Mesodermal cell (in vitro differentiated cells): ENCODE measurements around the gene TECTA. TPM values are rescaled to one million over a fixed set of nuclear protein-coding genes. Genes with fewer than 3 reads are reported as not detected.

Experiments
- H3K27ac ChIP-seq: 2 replicates; pipeline ENCODE4 v1.7.0; 2013; ENCODE audit warnings: mild to moderate bottlenecking, low read depth, low read length, moderate library complexity; ENCODE audit not compliant: severe bottlenecking
- H3K36me3 ChIP-seq: 2 replicates; pipeline ENCODE4 v1.7.1; 2013; ENCODE audit warnings: mild to moderate bottlenecking, low read length, moderate library complexity; ENCODE audit not compliant: control insufficient read depth, insufficient read depth
- H3K4me1 ChIP-seq: one replicate; pipeline ENCODE4 v1.7.1; 2013; ENCODE audit warnings: mild to moderate bottlenecking, low read length; ENCODE audit not compliant: insufficient read depth, control insufficient read depth, poor library complexity, severe bottlenecking
- H3K4me3 ChIP-seq: 2 replicates; pipeline ENCODE4 v1.7.0; 2013; ENCODE audit warnings: low read length, control low read depth, mild to moderate bottlenecking; ENCODE audit not compliant: insufficient read depth, poor library complexity, severe bottlenecking; ENCODE audit errors: extremely low read depth
- H3K9me3 ChIP-seq: 2 replicates; pipeline ENCODE4 v1.7.1; 2013; ENCODE audit warnings: mild to moderate bottlenecking, low read length, moderate library complexity; ENCODE audit not compliant: control insufficient read depth
- WGBS, 2 experiments: methylation state at CpG; one replicate each; pipeline ENCODE4 v1.1.5; 2013; ENCODE audit warnings: missing lambda C conversion rate in 2 of 2; ENCODE audit not compliant: insufficient coverage in 2 of 2; 5-methylcytosine and 5-hydroxymethylcytosine counted together
- polyA plus RNA-seq, 2 experiments: library from polyadenylated mRNA; stranded (reverse); fragments of 50-300 nt; gene quantifications; one replicate each; pipeline ENCODE4 v1.2.3, GENCODE V29; 2013

Gene TECTA, protein sequence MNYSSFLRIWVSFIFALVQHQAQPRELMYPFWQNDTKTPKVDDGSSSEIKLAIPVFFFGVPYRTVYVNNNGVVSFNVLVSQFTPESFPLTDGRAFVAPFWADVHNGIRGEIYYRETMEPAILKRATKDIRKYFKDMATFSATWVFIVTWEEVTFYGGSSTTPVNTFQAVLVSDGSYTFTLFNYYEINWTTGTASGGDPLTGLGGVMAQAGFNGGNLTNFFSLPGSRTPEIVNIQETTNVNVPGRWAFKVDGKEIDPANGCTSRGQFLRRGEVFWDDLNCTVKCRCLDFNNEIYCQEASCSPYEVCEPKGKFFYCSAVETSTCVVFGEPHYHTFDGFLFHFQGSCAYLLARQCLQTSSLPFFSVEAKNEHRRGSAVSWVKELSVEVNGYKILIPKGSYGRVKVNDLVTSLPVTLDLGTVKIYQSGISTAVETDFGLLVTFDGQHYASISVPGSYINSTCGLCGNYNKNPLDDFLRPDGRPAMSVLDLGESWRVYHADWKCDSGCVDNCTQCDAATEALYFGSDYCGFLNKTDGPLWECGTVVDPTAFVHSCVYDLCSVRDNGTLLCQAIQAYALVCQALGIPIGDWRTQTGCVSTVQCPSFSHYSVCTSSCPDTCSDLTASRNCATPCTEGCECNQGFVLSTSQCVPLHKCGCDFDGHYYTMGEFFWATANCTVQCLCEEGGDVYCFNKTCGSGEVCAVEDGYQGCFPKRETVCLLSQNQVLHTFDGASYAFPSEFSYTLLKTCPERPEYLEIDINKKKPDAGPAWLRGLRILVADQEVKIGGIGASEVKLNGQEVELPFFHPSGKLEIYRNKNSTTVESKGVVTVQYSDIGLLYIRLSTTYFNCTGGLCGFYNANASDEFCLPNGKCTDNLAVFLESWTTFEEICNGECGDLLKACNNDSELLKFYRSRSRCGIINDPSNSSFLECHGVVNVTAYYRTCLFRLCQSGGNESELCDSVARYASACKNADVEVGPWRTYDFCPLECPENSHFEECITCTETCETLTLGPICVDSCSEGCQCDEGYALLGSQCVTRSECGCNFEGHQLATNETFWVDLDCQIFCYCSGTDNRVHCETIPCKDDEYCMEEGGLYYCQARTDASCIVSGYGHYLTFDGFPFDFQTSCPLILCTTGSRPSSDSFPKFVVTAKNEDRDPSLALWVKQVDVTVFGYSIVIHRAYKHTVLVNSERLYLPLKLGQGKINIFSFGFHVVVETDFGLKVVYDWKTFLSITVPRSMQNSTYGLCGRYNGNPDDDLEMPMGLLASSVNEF (N-terminal part only)
- polyA plus RNA-seq (2013, experiment 1 of 2) = 1.1 TPM
- 0.56 TPM for polyA plus RNA-seq (2013, experiment 2 of 2)

DNA sequence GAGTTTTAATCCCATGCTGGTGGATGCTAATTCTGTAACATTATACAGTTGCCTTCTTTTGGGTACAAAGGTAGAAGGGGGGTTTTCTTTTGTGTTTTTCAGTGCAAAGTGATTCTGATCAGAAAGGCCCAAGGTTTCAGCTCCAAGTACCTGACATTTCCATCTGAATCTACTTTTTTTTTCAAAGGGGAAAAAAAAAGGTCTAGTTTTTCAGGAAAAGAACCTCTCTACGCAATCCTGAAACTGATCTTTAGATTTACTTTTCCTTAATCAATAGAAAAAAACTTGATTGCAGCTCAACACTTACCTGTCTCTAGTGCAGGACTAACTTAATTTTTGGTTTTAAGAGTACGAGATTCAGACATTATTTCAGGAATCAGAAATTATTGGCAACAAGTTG lies at the start of gene TECTA:
TECTA (plus strand) TSS at position 301 of the 400 bp plus-strand sequence. CDS start 1,423 bp downstream, outside the sequence.
- H3K4me3 ChIP-seq = no peak within 1 kb of the TSS
- no peak within 1 kb of the TSS for H3K27ac ChIP-seq
- H3K36me3 ChIP-seq = no peaks in the 10 kb centered on the region
- 100% methylated on average over 1 of the region's 2 CpGs; no CpG with 5 or more reads in 1 of the 2 experiments for WGBS, 2 experiments
- H3K4me1 ChIP-seq = no peaks in the 10 kb centered on the region
- H3K9me3 ChIP-seq = no peaks in the 10 kb centered on the region

DNA sequence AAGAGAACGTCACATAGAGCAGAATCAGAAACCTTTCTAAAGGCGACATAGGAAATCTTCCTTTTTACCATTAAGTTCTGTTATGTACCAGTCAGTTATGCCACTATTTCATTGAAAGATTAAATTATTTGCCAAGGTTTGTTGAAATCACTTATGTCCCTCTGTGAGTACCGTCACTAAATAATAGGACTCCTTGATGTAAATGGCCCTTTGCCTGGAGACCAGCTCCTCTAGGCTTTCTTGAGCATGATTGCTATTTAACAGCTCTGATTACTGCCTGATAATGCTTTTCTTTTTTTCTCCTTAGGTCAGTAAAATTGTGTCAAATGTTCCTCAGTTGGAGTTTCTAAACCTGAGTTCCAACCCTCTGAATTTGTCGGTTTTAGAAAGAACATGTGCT lies 47.8 kb upstream of the TECTA start:
- H3K9me3 ChIP-seq = no peaks in the 10 kb centered on the region
- peaks cover 39% of the 10 kb centered on the region for H3K36me3 ChIP-seq
- WGBS, 2 experiments = 93 to 100% methylated on average over 2 of the region's 4 CpGs
- H3K4me1 ChIP-seq = no peaks in the 10 kb centered on the region
- H3K27ac ChIP-seq = no peak overlapping the region
- no peak overlapping the region for H3K4me3 ChIP-seq

DNA sequence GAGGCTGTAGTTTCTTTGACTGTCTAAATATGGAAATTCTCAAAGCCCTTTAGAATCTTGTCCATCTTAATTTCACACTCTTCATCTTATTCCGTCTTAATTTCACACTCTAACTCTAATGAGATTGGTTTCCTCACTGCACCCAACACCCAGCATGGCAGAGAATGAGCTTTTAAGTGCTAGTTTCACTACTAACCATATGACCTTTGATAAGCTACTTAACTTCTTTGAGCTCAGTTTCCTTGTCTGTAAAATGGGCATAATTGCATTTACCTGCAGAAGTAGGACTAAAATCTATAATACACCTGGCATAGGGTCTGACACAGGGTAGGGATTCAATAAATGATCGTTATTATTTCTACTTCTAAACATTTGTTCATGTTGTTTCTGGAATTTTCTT lies 46.8 kb upstream of the TECTA start:
- Histone ChIP-seq H3K4me1 (no peaks in the 10 kb centered on the region), H3K36me3 (peaks cover 41% of the 10 kb centered on the region), H3K4me3 (no peak overlapping the region), H3K9me3 (no peaks in the 10 kb centered on the region), H3K27ac (no peak overlapping the region)
- WGBS, 2 experiments = 91 to 100% methylated on average over 1 of the region's 2 CpGs

DNA sequence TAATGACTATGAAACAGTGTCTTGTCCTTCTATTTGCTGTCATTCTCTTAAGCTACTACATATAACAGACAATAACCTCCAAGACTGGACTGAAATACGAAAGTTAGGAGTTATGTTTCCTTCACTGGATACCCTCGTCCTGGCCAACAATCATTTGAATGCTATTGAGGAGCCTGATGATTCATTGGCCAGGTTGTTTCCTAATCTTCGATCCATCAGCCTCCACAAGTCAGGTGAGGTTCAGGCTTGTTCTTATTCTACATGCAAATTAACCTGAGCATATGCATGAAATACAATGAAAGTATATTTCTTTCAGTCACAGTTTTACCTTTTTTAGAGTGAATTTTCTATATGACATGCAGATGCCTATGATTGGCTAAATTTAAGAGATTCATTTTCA lies 46.0 kb upstream of the TECTA start:
- no peak overlapping the region for H3K27ac ChIP-seq
- H3K4me1 ChIP-seq = no peaks in the 10 kb centered on the region
- H3K9me3 ChIP-seq = no peaks in the 10 kb centered on the region
- 82 to 87% methylated on average over 2 of the region's 3 CpGs for WGBS, 2 experiments
- H3K36me3 ChIP-seq = peaks cover 47% of the 10 kb centered on the region
- H3K4me3 ChIP-seq = no peak overlapping the region

DNA sequence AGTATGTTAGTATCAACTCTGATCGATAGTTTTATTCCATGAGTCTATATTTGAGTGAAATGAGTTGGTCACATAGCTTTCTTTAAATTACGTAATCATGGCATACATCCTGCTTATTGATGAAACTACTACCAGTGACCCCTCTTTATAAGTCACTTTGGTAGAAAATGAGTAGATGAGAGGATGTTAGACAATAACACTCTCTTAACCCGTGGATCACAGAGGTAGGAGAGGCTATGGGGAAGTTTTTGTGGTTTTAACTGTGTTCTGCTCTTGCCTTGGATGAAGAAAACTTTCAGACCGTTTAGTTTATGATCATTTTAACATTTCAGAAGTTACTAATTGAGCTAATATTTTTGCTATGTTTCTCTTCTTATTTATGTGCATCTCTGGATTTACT lies 43.1 kb upstream of the TECTA start:
- H3K9me3 ChIP-seq = no peaks in the 10 kb centered on the region
- no peak overlapping the region for H3K27ac ChIP-seq
- H3K36me3 ChIP-seq = peaks cover 59% of the 10 kb centered on the region
- H3K4me1 ChIP-seq = no peaks in the 10 kb centered on the region
- WGBS, 2 experiments = 100% methylated on average over 1 of the region's 4 CpGs
- no peak overlapping the region for H3K4me3 ChIP-seq

DNA sequence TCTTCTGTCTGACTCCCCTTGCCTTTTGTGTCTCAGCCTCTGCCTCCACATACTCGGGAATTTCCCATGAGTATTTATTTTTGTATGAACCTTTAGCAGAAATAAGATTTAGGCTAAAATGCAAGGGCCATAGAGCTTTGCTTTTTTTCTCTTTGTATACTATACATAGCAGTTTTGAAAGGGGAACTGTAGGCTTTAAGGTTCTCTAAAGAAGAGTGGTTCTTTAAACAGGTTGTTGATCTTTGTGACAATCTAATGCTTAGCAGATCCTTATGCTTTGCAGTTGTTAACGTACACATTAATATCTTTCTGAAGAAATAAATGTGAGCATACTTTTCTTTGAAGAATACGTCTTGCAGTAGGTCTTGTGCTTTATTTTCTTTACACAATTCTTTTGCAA lies 42.1 kb upstream of the TECTA start:
- Histone ChIP-seq H3K36me3 (peaks cover 60% of the 10 kb centered on the region), H3K4me3 (no peak overlapping the region), H3K27ac (no peak overlapping the region), H3K9me3 (no peaks in the 10 kb centered on the region), H3K4me1 (no peaks in the 10 kb centered on the region)
- WGBS, 2 experiments = no CpG with 5 or more reads among the region's 3 CpGs

DNA sequence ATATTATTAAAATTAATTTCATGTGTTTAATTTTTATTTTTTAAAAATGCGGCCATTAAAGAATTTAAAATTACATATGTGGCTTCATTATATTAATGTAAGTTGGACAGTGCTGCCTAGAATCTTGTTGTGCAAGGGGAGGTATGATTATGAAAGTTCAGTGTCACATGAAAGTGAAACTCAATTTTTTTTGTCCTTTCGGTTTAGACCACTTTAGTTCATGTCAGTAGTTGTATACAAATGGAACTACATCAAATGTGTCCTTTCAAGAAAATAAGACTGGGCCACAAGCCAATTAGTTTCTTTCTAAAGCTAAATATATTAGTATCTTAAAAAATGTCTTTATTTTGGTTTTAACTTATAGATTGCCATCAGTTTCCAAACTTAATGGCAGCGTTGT lies 41.4 kb upstream of the TECTA start:
- WGBS, 2 experiments = 86% methylated on average over 1 of the region's 3 CpGs; no CpG with 5 or more reads in 1 of the 2 experiments
- no peaks in the 10 kb centered on the region for H3K9me3 ChIP-seq
- peaks cover 62% of the 10 kb centered on the region for H3K36me3 ChIP-seq
- H3K27ac ChIP-seq = no peak overlapping the region
- no peak overlapping the region for H3K4me3 ChIP-seq
- H3K4me1 ChIP-seq = no peaks in the 10 kb centered on the region

DNA sequence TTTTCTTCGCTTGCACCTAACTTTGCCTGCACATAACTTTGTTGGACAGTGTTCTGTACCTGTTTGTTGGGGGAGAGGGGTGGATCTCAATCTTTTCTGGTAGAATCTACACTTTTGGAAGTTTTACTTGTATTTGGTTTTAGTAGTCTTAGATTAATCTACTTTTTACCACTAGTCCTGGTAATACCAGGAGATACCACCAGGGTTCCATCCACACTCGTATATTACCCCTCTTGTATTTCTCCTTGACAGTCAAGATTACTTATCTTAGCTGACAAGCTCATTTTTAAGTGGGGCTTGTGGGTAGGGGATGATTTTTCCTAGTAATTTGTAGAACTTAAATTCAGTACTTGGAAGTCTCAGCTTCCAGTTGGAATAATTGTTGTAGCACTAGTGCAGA lies 37.3 kb upstream of the TECTA start:
- Histone ChIP-seq H3K36me3 (peaks cover 55% of the 10 kb centered on the region), H3K27ac (no peak overlapping the region), H3K4me3 (no peak overlapping the region), H3K9me3 (no peaks in the 10 kb centered on the region), H3K4me1 (no peaks in the 10 kb centered on the region)
- WGBS, 2 experiments = no CpG with 5 or more reads among the region's 2 CpGs

DNA sequence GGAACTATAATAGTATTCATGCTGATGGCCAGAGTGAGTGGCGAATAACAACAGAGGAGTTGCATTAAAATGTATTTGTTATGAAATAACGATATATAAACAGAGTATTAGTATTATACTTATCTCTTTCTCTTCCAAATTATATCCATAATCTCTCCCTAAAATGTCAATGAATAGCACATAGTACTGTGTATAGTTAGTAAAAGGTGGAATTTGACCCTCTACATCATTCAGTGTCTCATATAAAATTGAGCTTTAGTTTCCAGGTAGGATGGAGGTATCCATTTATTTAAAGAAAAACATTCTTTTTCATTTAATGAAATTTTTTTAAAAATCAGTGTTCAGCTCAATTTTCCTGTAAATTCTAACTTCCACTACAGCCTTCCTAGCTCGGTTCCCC lies 34.4 kb upstream of the TECTA start:
- H3K4me1 ChIP-seq = peaks cover 5% of the 10 kb centered on the region
- 86 to 100% methylated on average over 1 of the region's 3 CpGs for WGBS, 2 experiments
- peaks cover 53% of the 10 kb centered on the region for H3K36me3 ChIP-seq
- H3K4me3 ChIP-seq = no peak overlapping the region
- no peaks in the 10 kb centered on the region for H3K9me3 ChIP-seq
- no peak overlapping the region for H3K27ac ChIP-seq

DNA sequence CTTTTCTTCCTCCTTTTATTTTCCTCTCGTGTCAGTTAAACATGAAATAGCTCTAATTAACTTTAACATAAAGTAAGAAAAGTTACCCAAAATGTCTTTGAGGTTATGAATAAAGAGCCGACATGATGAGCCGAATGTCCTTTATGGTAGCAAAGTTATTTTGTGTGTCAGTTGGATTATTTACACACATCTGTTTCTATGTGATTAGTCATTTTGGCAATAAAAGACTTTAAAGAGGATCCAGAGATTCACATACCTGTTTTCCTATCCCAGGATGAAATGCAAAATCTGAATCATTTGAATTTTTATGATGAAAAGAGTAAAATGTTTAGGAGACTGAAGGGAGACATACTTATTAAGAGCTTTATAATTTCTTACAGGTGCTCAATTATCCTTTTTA lies 34.0 kb upstream of the TECTA start:
- WGBS, 2 experiments = 100% methylated on average over 1 of the region's 3 CpGs; no CpG with 5 or more reads in 1 of the 2 experiments
- no peak overlapping the region for H3K27ac ChIP-seq
- H3K36me3 ChIP-seq = peaks cover 51% of the 10 kb centered on the region
- H3K4me1 ChIP-seq = peaks cover 6% of the 10 kb centered on the region
- H3K4me3 ChIP-seq = no peak overlapping the region
- H3K9me3 ChIP-seq = no peaks in the 10 kb centered on the region
